ENCODE data around the gene PEDS1.

- TF ChIP-seq CTCF (IDR thresholded peaks at IDR 0.05) (no peak), POLR2A (IDR thresholded peaks at IDR 0.05) (no peak)
Measured at GRCh38 chr20:50165684-50166554, 12.4 kb upstream of the PEDS1 start.

Measured in testis (tissue), 2 donors.